Activated B cell treated with CpG ODN at 0.5 μM for 24 hours (primary cell): Measurements from ENCODE around the gene RPRD1B. TPM values are rescaled to one million over a fixed set of nuclear protein-coding genes. Genes with fewer than 3 reads are reported as not detected.

Experiments used
- ATAC-seq: fragments of 200-7000 bp; cut with Tn5 transposase; one replicate; pipeline ENCODE4 v1.10.0; 2021; ENCODE audit warnings: low read depth, mild to moderate bottlenecking, moderate library complexity
- CTCF ChIA-PET: fragments of 350-600 bp; sonication (Branson Sonifier 250); formaldehyde crosslinking; loops from one replicate; lab custom pipeline; 2021; ENCODE audit warnings: antibody characterized with exemption; lab: Charles Lee
- POLR2A ChIA-PET: fragments of 350-600 bp; sonication (Branson Sonifier 250); formaldehyde crosslinking; loops from one replicate; lab custom pipeline; 2021; ENCODE audit warnings: antibody characterized with exemption; lab: Charles Lee
- DNase-seq: peaks from one replicate; pipeline ENCODE4 v3.0.0; 2022
- H3K27ac Mint-ChIP-seq: one replicate; pipeline ENCODE4 v1.8.0; 2020; ENCODE audit warnings: mixed read lengths
- H3K27me3 Mint-ChIP-seq: one replicate; pipeline ENCODE4 v1.8.0; 2021; ENCODE audit warnings: mixed read lengths
- H3K36me3 Mint-ChIP-seq: one replicate; pipeline ENCODE4 v1.8.0; 2021; ENCODE audit warnings: low read depth, mixed read lengths
- H3K4me1 Mint-ChIP-seq: one replicate; pipeline ENCODE4 v1.8.0; 2021; ENCODE audit warnings: mixed read lengths
- H3K4me3 Mint-ChIP-seq: one replicate; pipeline ENCODE4 v1.8.0; 2020; ENCODE audit warnings: mild to moderate bottlenecking, mixed read lengths
- H3K9me3 Mint-ChIP-seq: one replicate; pipeline ENCODE4 v1.8.0; 2020; ENCODE audit warnings: mixed read lengths
- intact Hi-C: fragments of 100-400 bp; cut with micrococcal nuclease; formaldehyde crosslinking; loops from one replicate; pipeline ENCODE4 v1.15.1; 2024
- total RNA-seq: library from RNA; stranded (reverse); gene quantifications from 2 replicates; pipeline ENCODE4 v1.2.3, GENCODE V29; 2022
- TF ChIP-seq, protein P1 (sequence below): fragments of 200-600 bp; IDR thresholded peaks from one replicate; pipeline ENCODE4 v1.8.0; 2022; ENCODE audit warnings: antibody characterized with exemption, mild to moderate bottlenecking

RPRD1B gene
- total RNA-seq, 1 donor from 2014 or later: 38.4 TPM

DNA sequence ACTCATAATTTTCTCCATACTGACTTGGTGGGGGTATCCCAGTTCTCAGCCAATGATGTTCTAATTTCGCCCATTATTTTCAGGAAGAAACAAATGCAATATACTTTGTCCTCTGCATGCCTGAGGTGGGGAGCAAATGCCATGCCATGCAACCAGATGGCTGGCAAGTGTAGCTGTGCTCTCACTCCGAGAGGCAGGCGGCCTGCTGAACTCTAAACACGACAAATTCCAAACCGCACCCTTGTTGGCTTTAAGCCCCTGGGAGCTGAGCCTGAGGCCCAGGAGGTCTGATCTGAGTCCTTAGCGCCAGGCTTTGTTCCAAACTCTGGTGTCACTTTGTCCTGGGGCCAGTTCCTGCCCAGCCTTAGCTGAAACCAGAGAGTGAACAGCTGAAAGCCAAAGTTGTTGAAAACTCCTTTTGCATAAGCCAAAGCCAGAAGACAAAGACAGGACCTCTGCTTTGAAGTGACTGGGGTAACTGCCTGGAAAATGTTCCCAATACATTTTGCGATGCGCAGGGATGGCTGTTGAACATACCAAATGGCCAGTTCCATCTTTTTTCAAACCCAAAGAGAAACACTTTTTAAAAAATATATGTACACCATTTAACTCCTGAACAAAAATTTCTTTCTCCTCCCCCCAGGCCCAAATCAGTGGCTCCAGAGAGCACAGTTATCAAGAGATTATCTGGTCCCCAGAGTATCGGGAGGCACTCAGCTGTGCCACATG is 46.5 kb upstream of the RPRD1B start:
- intact Hi-C loops: no loop called here
- H3K4me1 Mint-ChIP-seq: peaks cover 20% of the 10 kb centered on the region
- H3K9me3 Mint-ChIP-seq: no peaks in the 10 kb centered on the region
- H3K36me3 Mint-ChIP-seq: peaks cover 73% of the 10 kb centered on the region
- DNase-seq (no peak), ATAC-seq (no peak)
- TF ChIP-seq, protein P1, sequence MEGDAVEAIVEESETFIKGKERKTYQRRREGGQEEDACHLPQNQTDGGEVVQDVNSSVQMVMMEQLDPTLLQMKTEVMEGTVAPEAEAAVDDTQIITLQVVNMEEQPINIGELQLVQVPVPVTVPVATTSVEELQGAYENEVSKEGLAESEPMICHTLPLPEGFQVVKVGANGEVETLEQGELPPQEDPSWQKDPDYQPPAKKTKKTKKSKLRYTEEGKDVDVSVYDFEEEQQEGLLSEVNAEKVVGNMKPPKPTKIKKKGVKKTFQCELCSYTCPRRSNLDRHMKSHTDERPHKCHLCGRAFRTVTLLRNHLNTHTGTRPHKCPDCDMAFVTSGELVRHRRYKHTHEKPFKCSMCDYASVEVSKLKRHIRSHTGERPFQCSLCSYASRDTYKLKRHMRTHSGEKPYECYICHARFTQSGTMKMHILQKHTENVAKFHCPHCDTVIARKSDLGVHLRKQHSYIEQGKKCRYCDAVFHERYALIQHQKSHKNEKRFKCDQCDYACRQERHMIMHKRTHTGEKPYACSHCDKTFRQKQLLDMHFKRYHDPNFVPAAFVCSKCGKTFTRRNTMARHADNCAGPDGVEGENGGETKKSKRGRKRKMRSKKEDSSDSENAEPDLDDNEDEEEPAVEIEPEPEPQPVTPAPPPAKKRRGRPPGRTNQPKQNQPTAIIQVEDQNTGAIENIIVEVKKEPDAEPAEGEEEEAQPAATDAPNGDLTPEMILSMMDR: no peak
- no peak overlapping the region for H3K27ac Mint-ChIP-seq
- POLR2A ChIA-PET: interaction anchor here (0.7 kb wide), 1 partner anchor 30 kb away, joined by 3 read pairs; no protein-coding TSS in a partner anchor
- CTCF ChIA-PET: no interaction called here
- no peaks in the 10 kb centered on the region for H3K27me3 Mint-ChIP-seq
- no peak overlapping the region for H3K4me3 Mint-ChIP-seq

DNA sequence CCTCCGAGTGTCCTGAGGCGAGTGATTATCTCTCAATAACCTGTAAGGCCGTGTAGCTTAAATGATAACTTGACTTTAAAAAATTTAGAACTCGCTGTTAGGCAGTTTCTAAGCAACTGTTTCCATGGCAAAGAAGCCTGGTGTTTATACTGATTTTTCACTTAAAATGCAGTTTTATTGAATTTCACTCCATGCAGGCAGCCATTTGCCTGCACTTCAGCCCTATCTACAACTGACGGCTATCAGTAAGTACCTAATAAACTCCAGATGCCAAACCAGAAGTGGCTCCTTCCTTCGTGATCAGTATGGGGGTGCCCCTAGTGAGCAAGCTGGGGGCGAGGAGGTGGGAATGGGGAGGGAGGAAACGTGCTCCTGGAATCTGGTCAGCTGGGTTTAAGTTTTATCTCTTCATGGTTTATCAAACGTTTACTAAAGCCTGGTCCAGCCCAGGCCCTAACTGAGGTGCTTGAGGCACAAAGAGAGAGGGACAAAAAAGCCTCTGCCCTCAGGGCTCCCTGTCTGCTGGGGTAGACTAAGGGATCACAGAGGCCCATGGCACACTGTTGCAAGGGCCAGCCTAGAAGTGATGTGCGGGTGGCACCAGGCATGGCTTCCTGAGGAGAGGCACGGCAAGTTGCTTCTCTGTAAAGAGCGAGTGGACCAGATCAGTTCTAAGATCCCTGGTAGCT is 45.8 kb upstream of the RPRD1B start:
- ChIA-PET POLR2A (interaction anchor here (0.7 kb wide), 1 partner anchor 29 kb away, joined by 3 read pairs; no protein-coding TSS in a partner anchor), CTCF (interaction anchor here (0.6 kb wide), 1 partner anchor 422 kb away, joined by 3 read pairs; no protein-coding TSS in a partner anchor)
- TF ChIP-seq, protein P1: no peak
- Mint-ChIP-seq H3K27me3 (no peaks in the 10 kb centered on the region), H3K27ac (no peak overlapping the region), H3K36me3 (peaks cover 70% of the 10 kb centered on the region), H3K4me3 (no peak overlapping the region), H3K9me3 (no peaks in the 10 kb centered on the region), H3K4me1 (peaks cover 20% of the 10 kb centered on the region)
- DNase-seq: no peak
- no peak for ATAC-seq
- intact Hi-C loops: no loop called here

DNA sequence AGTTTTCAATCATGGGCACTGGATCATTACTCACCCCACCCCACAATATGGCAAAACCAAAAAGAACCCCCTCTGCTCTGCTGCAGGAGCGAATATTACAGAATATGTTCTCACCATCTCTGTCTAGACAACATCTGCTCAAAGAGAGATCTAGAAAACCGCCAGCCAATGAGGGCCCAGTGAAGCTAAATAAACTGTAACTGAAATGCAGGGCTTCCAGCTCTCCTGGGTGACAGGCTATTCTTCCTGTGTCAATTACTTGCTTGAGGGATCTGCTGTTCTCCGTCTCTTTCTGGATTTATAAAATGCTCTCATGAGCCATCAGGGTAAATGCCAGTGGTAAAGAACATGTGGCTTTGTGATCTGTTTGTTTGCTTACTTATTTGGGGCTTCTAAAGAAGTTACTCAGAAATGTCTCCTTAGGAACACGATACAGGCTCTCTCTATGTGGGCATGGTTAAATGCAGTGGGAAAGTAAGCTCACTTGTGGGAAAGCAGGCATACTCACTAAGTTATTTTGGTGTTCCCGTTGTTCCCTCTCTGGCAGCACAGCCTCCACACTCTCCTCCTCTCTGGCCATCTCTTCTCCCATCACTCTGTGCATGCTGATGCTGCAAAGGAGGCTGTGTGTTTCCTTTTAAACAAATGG is 45.1 kb upstream of the RPRD1B start:
- CTCF ChIA-PET: interaction anchor here (0.6 kb wide), 1 partner anchor 423 kb away, joined by 3 read pairs; no protein-coding TSS in a partner anchor
- peaks cover 63% of the 10 kb centered on the region for H3K36me3 Mint-ChIP-seq
- intact Hi-C loops: no loop called here
- H3K9me3 Mint-ChIP-seq: no peaks in the 10 kb centered on the region
- no peak overlapping the region for H3K4me3 Mint-ChIP-seq
- H3K27ac Mint-ChIP-seq: no peak overlapping the region
- TF ChIP-seq, protein P1: no peak
- H3K27me3 Mint-ChIP-seq: no peaks in the 10 kb centered on the region
- DNase-seq: no peak
- POLR2A ChIA-PET: interaction anchor here (0.6 kb wide), 1 partner anchor 289 kb away, joined by 3 read pairs; no protein-coding TSS in a partner anchor
- no peak for ATAC-seq
- H3K4me1 Mint-ChIP-seq: peaks cover 20% of the 10 kb centered on the region

DNA sequence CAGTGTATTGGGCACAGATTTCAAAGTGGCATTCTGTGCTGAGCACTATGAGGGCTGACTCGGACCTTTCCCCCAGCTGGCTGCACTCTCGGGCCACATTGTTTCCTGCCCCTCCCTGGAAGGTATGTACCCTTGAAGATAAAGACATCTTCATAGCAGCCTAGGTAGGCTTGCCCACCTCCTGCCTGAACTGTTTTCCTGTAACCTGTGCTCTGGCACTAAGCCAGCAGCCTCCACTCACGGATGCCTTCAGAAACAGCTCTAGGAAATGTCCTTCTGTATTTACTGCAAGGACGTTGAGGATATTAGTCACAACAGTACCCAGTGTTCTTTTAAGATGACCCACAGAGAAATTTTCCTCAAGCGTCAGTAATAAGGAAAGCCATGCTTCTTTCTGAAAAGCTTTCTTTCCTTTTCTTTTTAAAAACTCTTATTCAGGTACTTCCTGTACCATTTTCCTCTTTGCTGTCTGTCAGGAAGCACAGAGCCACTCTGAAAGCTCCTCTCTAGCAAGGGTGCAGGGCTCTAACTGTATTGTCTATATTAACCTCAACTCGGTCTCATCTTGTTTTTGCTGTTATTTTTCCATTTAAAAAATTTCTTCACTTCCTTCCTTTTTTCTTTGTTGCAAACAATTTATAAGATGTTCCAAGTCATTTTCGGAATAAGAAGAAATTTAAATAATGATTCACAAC is 43.8 kb upstream of the RPRD1B start:
- no peak overlapping the region for H3K27ac Mint-ChIP-seq
- no peaks in the 10 kb centered on the region for H3K9me3 Mint-ChIP-seq
- ChIA-PET POLR2A (no interaction called here), CTCF (no interaction called here)
- no peak overlapping the region for H3K4me3 Mint-ChIP-seq
- ATAC-seq (no peak), DNase-seq (no peak)
- no peaks in the 10 kb centered on the region for H3K27me3 Mint-ChIP-seq
- peaks cover 63% of the 10 kb centered on the region for H3K36me3 Mint-ChIP-seq
- intact Hi-C loops: loop anchor here (5.0 kb wide), 2 partner anchors 722 to 797 kb away; no protein-coding TSS in a partner anchor
- peaks cover 20% of the 10 kb centered on the region for H3K4me1 Mint-ChIP-seq
- TF ChIP-seq, protein P1: no peak
